PFSK-1 (cell line): ENCODE measurements around the gene ACTN1.

Source experiments
- FOXP2 ChIP-seq: optimal IDR thresholded peaks from 2 replicates; pipeline ENCODE3; 2011; ENCODE audit warnings: borderline replicate concordance, control low read depth, inconsistent platforms; ENCODE audit not compliant: insufficient read depth; ENCODE audit errors: extremely low read length, extremely low read depth
- POLR2AphosphoS5 ChIP-seq: IDR thresholded peaks from 2 replicates; pipeline ENCODE4 v1.6.1; 2012; ENCODE audit warnings: low read depth, mild to moderate bottlenecking, control low read depth, low read length, moderate library complexity
- SIN3A ChIP-seq: IDR thresholded peaks from 2 replicates; pipeline ENCODE4 v1.6.1; 2012; ENCODE audit warnings: mild to moderate bottlenecking, low read length, moderate library complexity, borderline replicate concordance; ENCODE audit not compliant: insufficient read depth
- TAF1 ChIP-seq: IDR thresholded peaks from 2 replicates; pipeline ENCODE4 v1.6.1; 2012; ENCODE audit warnings: low read length, control low read depth, borderline replicate concordance; ENCODE audit not compliant: insufficient read depth
- TF ChIP-seq, protein P1 (sequence below), 2 experiments: IDR thresholded peaks; 2 replicates each; pipeline versions ENCODE4 v1.6.1 to v1.8.0; 2011 to 2012; ENCODE audit warnings: low read depth in 2 of 2, low read length in 2 of 2, control low read depth in 1 of 2, inconsistent platforms in 1 of 2, mild to moderate bottlenecking in 1 of 2, moderate library complexity in 1 of 2; ENCODE audit not compliant: insufficient read depth in 1 of 2

DNA sequence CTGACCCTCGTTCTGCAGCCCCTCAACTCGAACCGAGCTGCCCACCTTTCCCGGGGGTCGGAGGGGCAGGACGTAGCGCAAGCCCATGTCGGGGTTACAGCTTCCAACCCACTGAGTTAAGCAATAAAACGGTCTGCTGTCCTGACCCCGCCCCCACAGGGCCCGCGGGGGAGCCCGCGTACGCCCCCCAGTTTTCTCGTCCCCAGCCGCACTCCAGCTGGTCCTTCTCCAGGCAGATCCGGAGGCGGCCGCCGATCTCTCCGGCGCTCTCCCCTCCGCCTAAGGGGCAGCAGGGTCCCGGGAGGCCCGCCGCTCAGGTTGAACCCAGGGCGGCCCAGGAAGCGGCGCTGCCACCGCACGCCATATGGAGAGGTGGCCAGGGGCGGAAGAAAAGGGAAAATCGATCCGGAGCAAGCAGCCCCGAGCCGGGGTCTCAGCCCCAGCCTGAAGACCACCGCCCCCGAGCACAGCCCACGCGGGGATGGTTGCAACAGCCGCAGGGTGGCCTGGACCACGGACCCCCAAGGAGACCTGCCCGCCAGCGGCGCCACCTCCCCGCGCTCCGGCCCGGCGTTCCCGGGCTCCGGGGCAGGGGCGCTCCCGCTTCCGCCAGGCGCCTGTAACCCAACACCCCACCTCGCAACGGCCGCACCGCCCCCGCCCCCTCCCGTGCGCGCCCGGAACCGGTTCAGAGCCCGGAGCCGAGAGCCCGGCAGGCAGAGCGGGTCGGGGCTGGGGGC lies 760 bp downstream of the ACTN1 start:
- TF ChIP-seq FOXP2 = no peak
- TF ChIP-seq, protein P1, sequence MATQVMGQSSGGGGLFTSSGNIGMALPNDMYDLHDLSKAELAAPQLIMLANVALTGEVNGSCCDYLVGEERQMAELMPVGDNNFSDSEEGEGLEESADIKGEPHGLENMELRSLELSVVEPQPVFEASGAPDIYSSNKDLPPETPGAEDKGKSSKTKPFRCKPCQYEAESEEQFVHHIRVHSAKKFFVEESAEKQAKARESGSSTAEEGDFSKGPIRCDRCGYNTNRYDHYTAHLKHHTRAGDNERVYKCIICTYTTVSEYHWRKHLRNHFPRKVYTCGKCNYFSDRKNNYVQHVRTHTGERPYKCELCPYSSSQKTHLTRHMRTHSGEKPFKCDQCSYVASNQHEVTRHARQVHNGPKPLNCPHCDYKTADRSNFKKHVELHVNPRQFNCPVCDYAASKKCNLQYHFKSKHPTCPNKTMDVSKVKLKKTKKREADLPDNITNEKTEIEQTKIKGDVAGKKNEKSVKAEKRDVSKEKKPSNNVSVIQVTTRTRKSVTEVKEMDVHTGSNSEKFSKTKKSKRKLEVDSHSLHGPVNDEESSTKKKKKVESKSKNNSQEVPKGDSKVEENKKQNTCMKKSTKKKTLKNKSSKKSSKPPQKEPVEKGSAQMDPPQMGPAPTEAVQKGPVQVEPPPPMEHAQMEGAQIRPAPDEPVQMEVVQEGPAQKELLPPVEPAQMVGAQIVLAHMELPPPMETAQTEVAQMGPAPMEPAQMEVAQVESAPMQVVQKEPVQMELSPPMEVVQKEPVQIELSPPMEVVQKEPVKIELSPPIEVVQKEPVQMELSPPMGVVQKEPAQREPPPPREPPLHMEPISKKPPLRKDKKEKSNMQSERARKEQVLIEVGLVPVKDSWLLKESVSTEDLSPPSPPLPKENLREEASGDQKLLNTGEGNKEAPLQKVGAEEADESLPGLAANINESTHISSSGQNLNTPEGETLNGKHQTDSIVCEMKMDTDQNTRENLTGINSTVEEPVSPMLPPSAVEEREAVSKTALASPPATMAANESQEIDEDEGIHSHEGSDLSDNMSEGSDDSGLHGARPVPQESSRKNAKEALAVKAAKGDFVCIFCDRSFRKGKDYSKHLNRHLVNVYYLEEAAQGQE (IDR thresholded peaks at IDR 0.05; ENCODE audit: insufficient read depth in 1 of 2, low read depth in 2 of 2, low read length in 2 of 2) = no peak
- no peak for TF ChIP-seq POLR2AphosphoS5
- TF ChIP-seq TAF1 = no peak
- TF ChIP-seq SIN3A = no peak
